Trophoblast cell (in vitro differentiated cells and primary cell): Measurements from ENCODE around the gene PRKAR1B.

ENCODE experiments used
- DNase-seq, 2 donors: peaks; one replicate each; pipeline ENCODE4 v3.0.0-alpha.2; 2016
- H2AFZ ChIP-seq: 2 replicates; pipeline ENCODE4 v1.6.1; 2013; ENCODE audit warnings: low read length, moderate library complexity, mild to moderate bottlenecking; ENCODE audit not compliant: insufficient read depth, poor library complexity
- H2AK5ac ChIP-seq: 2 replicates; pipeline ENCODE4 v1.6.1; 2013; ENCODE audit warnings: mild to moderate bottlenecking, low read length
- H2BK120ac ChIP-seq: 2 replicates; pipeline ENCODE4 v1.6.1; 2013; ENCODE audit warnings: low read length, mild to moderate bottlenecking, moderate library complexity; ENCODE audit not compliant: insufficient read depth, poor library complexity
- H2BK12ac ChIP-seq: 2 replicates; pipeline ENCODE4 v1.6.1; 2013; ENCODE audit warnings: mild to moderate bottlenecking, low read length, moderate library complexity
- H2BK5ac ChIP-seq: 2 replicates; pipeline ENCODE4 v1.6.1; 2013; ENCODE audit warnings: low read length, low read depth, moderate library complexity, mild to moderate bottlenecking; ENCODE audit not compliant: poor library complexity
- H3K14ac ChIP-seq: 2 replicates; pipeline ENCODE4 v1.6.1; 2013; ENCODE audit warnings: mild to moderate bottlenecking, low read length
- H3K18ac ChIP-seq: 2 replicates; pipeline ENCODE4 v1.6.1; 2013; ENCODE audit warnings: mild to moderate bottlenecking, low read length
- H3K23ac ChIP-seq: 2 replicates; pipeline ENCODE4 v1.6.1; 2013; ENCODE audit warnings: low read length
- H3K27ac ChIP-seq: 2 replicates; pipeline ENCODE4 v1.5.1; 2013; ENCODE audit warnings: low read depth, mild to moderate bottlenecking, inconsistent platforms, low read length, moderate library complexity
- H3K27me3 ChIP-seq: 2 replicates; pipeline ENCODE4 v1.6.1; 2013; ENCODE audit warnings: inconsistent platforms, mild to moderate bottlenecking, low read length, moderate library complexity; ENCODE audit not compliant: insufficient read depth
- H3K36me3 ChIP-seq, 2 experiments: 1 replicate in 1 of 2; 2 replicates in 1 of 2; pipeline ENCODE4 v1.6.1; 2013; ENCODE audit warnings: low read length in 2 of 2, mild to moderate bottlenecking in 2 of 2, moderate library complexity in 1 of 2; ENCODE audit not compliant: insufficient read depth in 2 of 2, control insufficient read depth in 1 of 2
- H3K4ac ChIP-seq: 2 replicates; pipeline ENCODE4 v1.6.1; 2013; ENCODE audit warnings: low read depth, mild to moderate bottlenecking, low read length, moderate library complexity
- H3K4me1 ChIP-seq, 2 experiments: 1 replicate in 1 of 2; 2 replicates in 1 of 2; pipeline ENCODE4 v1.6.1; 2013; ENCODE audit warnings: low read length in 2 of 2, mild to moderate bottlenecking in 2 of 2, moderate library complexity in 1 of 2; ENCODE audit not compliant: insufficient read depth in 2 of 2, control insufficient read depth in 1 of 2
- H3K4me2 ChIP-seq: 2 replicates; pipeline ENCODE4 v1.6.1; 2013; ENCODE audit warnings: inconsistent platforms, mild to moderate bottlenecking, low read length, moderate library complexity
- H3K4me3 ChIP-seq: 2 replicates; pipeline ENCODE4 v1.5.1; 2013; ENCODE audit warnings: mild to moderate bottlenecking, low read depth, low read length, inconsistent platforms
- H3K79me1 ChIP-seq: one replicate; pipeline ENCODE4 v1.6.1; 2013; ENCODE audit warnings: low read length
- H3K79me2 ChIP-seq: 2 replicates; pipeline ENCODE4 v1.6.1; 2013; ENCODE audit warnings: low read length, mild to moderate bottlenecking; ENCODE audit not compliant: control insufficient read depth, insufficient read depth, poor library complexity
- H3K9ac ChIP-seq: 2 replicates; pipeline ENCODE4 v1.6.1; 2013; ENCODE audit warnings: mild to moderate bottlenecking, low read length
- H3K9me3 ChIP-seq: 2 replicates; pipeline ENCODE4 v1.6.1; 2013; ENCODE audit warnings: low read depth, mild to moderate bottlenecking, control low read depth, inconsistent platforms, low read length; ENCODE audit not compliant: insufficient read depth
- H4K12ac ChIP-seq: 2 replicates; pipeline ENCODE4 v1.6.1; 2013; ENCODE audit warnings: low read depth, mild to moderate bottlenecking, low read length, moderate library complexity
- H4K8ac ChIP-seq: 2 replicates; pipeline ENCODE4 v1.6.1; 2013; ENCODE audit warnings: low read depth, mild to moderate bottlenecking, low read length, moderate library complexity
- H4K91ac ChIP-seq: one replicate; pipeline ENCODE4 v1.6.1; 2013; ENCODE audit warnings: low read depth, mild to moderate bottlenecking, low read length, moderate library complexity
- WGBS: extraction: QIAGEN DNeasy Blood & Tissue Kit; methylation state at CpG from one replicate; pipeline ENCODE4 v1.1.7; 2013; ENCODE audit warnings: missing lambda C conversion rate; ENCODE audit not compliant: insufficient read length, insufficient coverage; ENCODE audit errors: extremely low coverage; 5-methylcytosine and 5-hydroxymethylcytosine counted together

The PRKAR1B gene

GRCh38 chr7:668958-669357 is 58.1 kb downstream of the PRKAR1B start:
- Histone ChIP-seq H3K4ac (no peak overlapping the region), H3K4me1 (no peaks in the 10 kb centered on the region), H3K79me2 (no peaks in the 10 kb centered on the region), H3K14ac (no peak overlapping the region), H2BK120ac (no peak overlapping the region), H3K18ac (no peak overlapping the region), H4K12ac (no peak overlapping the region), H3K27me3 (no peaks in the 10 kb centered on the region), H3K4me2 (no peak overlapping the region), H2AK5ac (no peak overlapping the region), H3K36me3 (no peaks in the 10 kb centered on the region), H3K79me1 (no peaks in the 10 kb centered on the region), H2AFZ (no peak overlapping the region), H3K9me3 (peaks cover under 1% of the 10 kb centered on the region), H2BK12ac (no peak overlapping the region), H3K9ac (no peak overlapping the region), H3K4me3 (no peak overlapping the region), H4K91ac (no peak overlapping the region), H3K23ac (no peak overlapping the region), H3K27ac (no peak overlapping the region), H2BK5ac (no peak overlapping the region), H4K8ac (no peak overlapping the region)
- no CpG with 5 or more reads among the region's 4 CpGs for WGBS
- no peak for DNase-seq

DNA sequence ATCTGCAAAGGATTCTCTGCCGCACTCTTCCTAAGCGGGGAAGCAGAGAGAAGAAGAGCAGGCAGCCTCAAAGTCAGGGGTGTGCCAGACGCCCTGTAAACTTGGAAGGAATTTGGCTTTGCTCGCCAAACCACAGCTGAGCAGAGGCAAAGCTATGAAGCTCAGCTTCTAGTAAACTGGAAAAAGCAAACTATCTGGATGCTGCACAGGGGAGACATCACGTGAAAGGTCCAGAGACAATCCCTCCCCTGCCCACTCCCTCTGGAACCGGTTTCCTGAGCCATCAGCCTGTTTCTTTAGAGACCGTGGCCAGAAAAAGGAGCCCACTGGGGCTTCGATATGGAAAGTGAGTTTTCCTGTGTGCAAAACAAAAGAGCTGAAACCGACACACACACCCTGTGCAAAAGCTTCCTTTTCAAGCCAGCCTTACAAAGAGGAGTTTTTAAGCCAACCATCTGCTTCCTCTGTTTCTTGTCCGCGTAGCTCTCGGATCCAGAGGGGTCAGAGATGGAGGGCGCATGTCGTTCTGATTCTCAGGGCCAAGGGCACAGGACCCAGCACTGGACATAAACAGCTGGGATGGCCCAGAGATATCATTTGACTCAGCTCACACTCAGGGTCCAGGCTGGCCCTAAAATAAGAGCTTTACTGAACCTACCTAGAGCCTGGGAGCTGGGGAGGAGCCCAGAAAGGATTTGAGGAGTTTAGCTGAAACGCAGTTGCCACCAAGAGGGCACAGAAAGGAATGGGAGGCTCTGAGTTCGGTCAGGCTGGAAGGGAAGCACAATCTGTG is 58.7 kb downstream of the PRKAR1B start:
- Histone ChIP-seq H2BK12ac (no peak overlapping the region), H3K9ac (no peak overlapping the region), H3K14ac (no peak overlapping the region), H3K4me2 (no peak overlapping the region), H3K23ac (no peak overlapping the region), H4K8ac (no peak overlapping the region), H3K4me1 (no peaks in the 10 kb centered on the region), H3K4me3 (no peak overlapping the region), H2BK120ac (no peak overlapping the region), H4K12ac (no peak overlapping the region), H3K79me1 (no peaks in the 10 kb centered on the region), H3K27me3 (no peaks in the 10 kb centered on the region), H3K27ac (no peak overlapping the region), H3K79me2 (no peaks in the 10 kb centered on the region), H2AK5ac (no peak overlapping the region), H4K91ac (no peak overlapping the region), H2AFZ (no peak overlapping the region), H3K4ac (no peak overlapping the region), H3K18ac (no peak overlapping the region), H3K9me3 (no peaks in the 10 kb centered on the region), H2BK5ac (no peak overlapping the region), H3K36me3 (no peaks in the 10 kb centered on the region)
- no CpG with 5 or more reads among the region's 16 CpGs for WGBS
- DNase-seq = no peak

GRCh38 chr7:666454-667292 is 60.4 kb downstream of the PRKAR1B start:
- no peak overlapping the region for H3K14ac ChIP-seq
- H3K4ac ChIP-seq = no peak overlapping the region
- H3K18ac ChIP-seq = no peak overlapping the region
- no peak overlapping the region for H3K23ac ChIP-seq
- no peaks in the 10 kb centered on the region for H3K36me3 ChIP-seq
- no peak overlapping the region for H2BK5ac ChIP-seq
- no peak overlapping the region for H2BK12ac ChIP-seq
- H3K4me3 ChIP-seq = no peak overlapping the region
- DNase-seq = no peak
- H3K27ac ChIP-seq = no peak overlapping the region
- H4K8ac ChIP-seq = no peak overlapping the region
- H3K79me2 ChIP-seq = no peaks in the 10 kb centered on the region
- no peak overlapping the region for H2AFZ ChIP-seq
- H2AK5ac ChIP-seq = no peak overlapping the region
- no peak overlapping the region for H3K9ac ChIP-seq
- H3K9me3 ChIP-seq = no peaks in the 10 kb centered on the region
- H3K4me1 ChIP-seq = no peaks in the 10 kb centered on the region
- no CpG with 5 or more reads among the region's 7 CpGs for WGBS
- H3K4me2 ChIP-seq = no peak overlapping the region
- no peak overlapping the region for H2BK120ac ChIP-seq
- no peaks in the 10 kb centered on the region for H3K79me1 ChIP-seq
- no peaks in the 10 kb centered on the region for H3K27me3 ChIP-seq
- H4K12ac ChIP-seq = no peak overlapping the region
- no peak overlapping the region for H4K91ac ChIP-seq

GRCh38 chr7:665736-666453 is 61.2 kb downstream of the PRKAR1B start:
- no peak overlapping the region for H3K4me2 ChIP-seq
- H3K9me3 ChIP-seq = no peaks in the 10 kb centered on the region
- H3K4me3 ChIP-seq = no peak overlapping the region
- no peak overlapping the region for H2BK12ac ChIP-seq
- no peak overlapping the region for H3K4ac ChIP-seq
- H3K36me3 ChIP-seq = no peaks in the 10 kb centered on the region
- no peak overlapping the region for H2AK5ac ChIP-seq
- no peaks in the 10 kb centered on the region for H3K27me3 ChIP-seq
- H4K8ac ChIP-seq = no peak overlapping the region
- no peak overlapping the region for H4K12ac ChIP-seq
- H3K27ac ChIP-seq = no peak overlapping the region
- WGBS = no CpG with 5 or more reads among the region's 35 CpGs
- no peak overlapping the region for H4K91ac ChIP-seq
- no peaks in the 10 kb centered on the region for H3K79me2 ChIP-seq
- no peak overlapping the region for H3K23ac ChIP-seq
- no peak overlapping the region for H3K14ac ChIP-seq
- H2BK5ac ChIP-seq = no peak overlapping the region
- H3K9ac ChIP-seq = no peak overlapping the region
- no peak for DNase-seq
- no peaks in the 10 kb centered on the region for H3K4me1 ChIP-seq
- no peak overlapping the region for H3K18ac ChIP-seq
- no peak overlapping the region for H2BK120ac ChIP-seq
- H3K79me1 ChIP-seq = no peaks in the 10 kb centered on the region
- H2AFZ ChIP-seq = no peak overlapping the region
